H1 (cell line): ENCODE data around the gene VAMP4. TPM values are rescaled to one million over a fixed set of nuclear protein-coding genes. Genes with fewer than 3 reads are reported as not detected.

ENCODE experiments used
- CTCF ChIA-PET: fragments of 300-600 bp; sonication (Branson Sonifier 250); formaldehyde crosslinking; loops from one replicate; lab custom pipeline; 2021; ENCODE audit not compliant: partially characterized antibody; lab: Charles Lee
- POLR2A ChIA-PET: fragments of 300-600 bp; sonication (Branson Sonifier 250); formaldehyde crosslinking; loops from one replicate; lab custom pipeline; 2021; ENCODE audit warnings: inconsistent platforms; ENCODE audit not compliant: partially characterized antibody; lab: Charles Lee
- DNase-seq, 2 experiments: peaks; one replicate each; pipeline versions ENCODE4 v3.0.0 to v3.0.0-alpha.2; 2010 to 2022; ENCODE audit warnings: low spot score in 2 of 2, low read depth in 1 of 2, mixed read lengths in 1 of 2
- FAIRE-seq: peaks from 2 replicates; lab custom pipeline; 2011; peaks lifted over from hg19 to GRCh38; lab: Jason Lieb, UNC
- H2AFZ ChIP-seq: 2 replicates; pipeline ENCODE4 v1.8.1; 2012; ENCODE audit warnings: low read length, inconsistent platforms
- H2AK5ac ChIP-seq: 2 replicates; pipeline ENCODE4 v1.6.1; 2013; ENCODE audit warnings: low read depth, low read length
- H2BK120ac ChIP-seq: replicated peaks from 2 replicates; pipeline ENCODE3; 2013; ENCODE audit warnings: low read depth, low read length, inconsistent platforms
- H2BK12ac ChIP-seq: 2 replicates; pipeline ENCODE4 v1.6.1; 2013; ENCODE audit warnings: low read depth, low read length
- H2BK15ac ChIP-seq: 2 replicates; pipeline ENCODE4 v1.6.1; 2013; ENCODE audit warnings: low read length
- H2BK20ac ChIP-seq: 2 replicates; pipeline ENCODE4 v1.6.1; 2013; ENCODE audit warnings: low read length
- H2BK5ac ChIP-seq: 2 replicates; pipeline ENCODE4 v1.6.1; 2013; ENCODE audit warnings: low read depth, low read length
- H3K14ac ChIP-seq: 2 replicates; pipeline ENCODE4 v1.6.1; 2013; ENCODE audit warnings: inconsistent platforms; ENCODE audit not compliant: insufficient read length
- H3K18ac ChIP-seq: 2 replicates; pipeline ENCODE4 v1.6.1; 2013; ENCODE audit warnings: low read length; ENCODE audit errors: extremely low read depth
- H3K23ac ChIP-seq: 2 replicates; pipeline ENCODE4 v1.6.1; 2013; ENCODE audit warnings: inconsistent platforms; ENCODE audit not compliant: insufficient read length
- H3K23me2 ChIP-seq: 2 replicates; pipeline ENCODE4 v1.6.1; 2013; ENCODE audit warnings: low read depth, low read length
- H3K27ac ChIP-seq: 2 replicates; pipeline ENCODE4 v1.6.1; 2011; ENCODE audit warnings: low read depth, low read length, inconsistent platforms
- H3K27me3 ChIP-seq, 4 experiments: replicated peaks in 1 of 4; 1 replicate in 1 of 4; 2 replicates in 3 of 4; pipeline versions ENCODE4 v1.6.1 to v1.8.1; 2011 to 2013; ENCODE audit warnings: low read length in 3 of 4, mild to moderate bottlenecking in 3 of 4, inconsistent platforms in 2 of 4, mixed read lengths in 2 of 4, moderate library complexity in 1 of 4; ENCODE audit not compliant: control insufficient read depth in 3 of 4, insufficient read depth in 3 of 4; ENCODE audit errors: extremely low read depth in 1 of 4
- H3K36me3 ChIP-seq, 4 experiments: 2 replicates each; pipeline versions ENCODE4 v1.6.1 to v1.8.1; 2011 to 2013; ENCODE audit warnings: mild to moderate bottlenecking in 4 of 4, low read length in 3 of 4, moderate library complexity in 2 of 4, control low read depth in 1 of 4, inconsistent platforms in 1 of 4; ENCODE audit not compliant: insufficient read depth in 4 of 4, control insufficient read depth in 2 of 4
- H3K4ac ChIP-seq: replicated peaks from 2 replicates; pipeline ENCODE3; 2013; ENCODE audit warnings: low read length, low read depth, mixed read lengths, inconsistent platforms; ENCODE audit not compliant: insufficient read length
- H3K4me1 ChIP-seq, 4 experiments: replicated peaks in 1 of 4; 1 replicate in 1 of 4; 2 replicates in 3 of 4; pipeline versions ENCODE4 v1.6.1 to v1.8.1; 2011 to 2013; ENCODE audit warnings: low read length in 3 of 4, inconsistent platforms in 2 of 4, mixed read lengths in 1 of 4; ENCODE audit not compliant: insufficient read depth in 4 of 4, control insufficient read depth in 3 of 4
- H3K4me2 ChIP-seq, 2 experiments: 2 replicates each; pipeline versions ENCODE4 v1.6.1 to v1.8.1; 2011 to 2013; ENCODE audit warnings: low read depth in 2 of 2, low read length in 2 of 2, control low read depth in 1 of 2, inconsistent platforms in 1 of 2, mild to moderate bottlenecking in 1 of 2; ENCODE audit not compliant: insufficient read depth in 1 of 2
- H3K4me3 ChIP-seq, 4 experiments: fragments of 200-600, 300-600 bp in 1 of 4; sonication (generic), shearing (Covaris generic), sonication (Bioruptor Twin) in 1 of 4; 2 replicates each; pipeline versions ENCODE4 v1.5.1 to v1.8.1; 2011 to 2016; ENCODE audit warnings: low read length in 4 of 4, low read depth in 3 of 4, control low read depth in 2 of 4, inconsistent platforms in 2 of 4, mild to moderate bottlenecking in 2 of 4, mixed read lengths in 1 of 4, moderate library complexity in 1 of 4; ENCODE audit not compliant: insufficient read depth in 2 of 4; ENCODE audit errors: extremely low read depth in 1 of 4
- H3K56ac ChIP-seq: replicated peaks from 2 replicates; pipeline ENCODE3; 2013; ENCODE audit warnings: low read depth, mild to moderate bottlenecking, mixed read lengths, low read length, inconsistent platforms; ENCODE audit not compliant: insufficient read length
- H3K79me1 ChIP-seq: 2 replicates; pipeline ENCODE4 v1.6.1; 2013; ENCODE audit warnings: low read depth, low read length, control low read depth
- H3K79me2 ChIP-seq, 2 experiments: 2 replicates each; pipeline versions ENCODE4 v1.6.1 to v1.8.1; 2012 to 2013; ENCODE audit warnings: low read length in 2 of 2, mild to moderate bottlenecking in 2 of 2, inconsistent platforms in 1 of 2; ENCODE audit not compliant: insufficient read depth in 2 of 2, control insufficient read depth in 1 of 2
- H3K9ac ChIP-seq, 4 experiments: replicated peaks in 1 of 4; 1 replicate in 1 of 4; 2 replicates in 3 of 4; pipeline versions ENCODE4 v1.6.1 to v1.8.1; 2011 to 2013; ENCODE audit warnings: low read depth in 3 of 4, low read length in 3 of 4, control low read depth in 2 of 4, mild to moderate bottlenecking in 2 of 4, moderate library complexity in 2 of 4, inconsistent platforms in 1 of 4; ENCODE audit errors: extremely low read depth in 1 of 4
- H3K9me3 ChIP-seq, 2 experiments: 2 replicates each; pipeline versions ENCODE4 v1.6.1 to v1.8.1; 2012 to 2013; ENCODE audit warnings: mild to moderate bottlenecking in 2 of 2, moderate library complexity in 2 of 2, control low read depth in 1 of 2, inconsistent platforms in 1 of 2, low read depth in 1 of 2, low read length in 1 of 2, mixed read lengths in 1 of 2; ENCODE audit not compliant: insufficient read depth in 2 of 2
- H4K20me1 ChIP-seq, 2 experiments: replicated peaks in 1 of 2; 2 replicates each; pipeline versions ENCODE3 to v1.8.1; 2011 to 2013; ENCODE audit warnings: inconsistent platforms in 2 of 2, low read length in 2 of 2, mild to moderate bottlenecking in 1 of 2; ENCODE audit not compliant: insufficient read depth in 2 of 2, control insufficient read depth in 1 of 2
- H4K5ac ChIP-seq: 2 replicates; pipeline ENCODE4 v1.6.1; 2013; ENCODE audit warnings: low read length, low read depth, mixed read lengths, inconsistent platforms; ENCODE audit not compliant: insufficient read length
- H4K8ac ChIP-seq: 2 replicates; pipeline ENCODE4 v1.8.0; 2013; ENCODE audit warnings: mild to moderate bottlenecking, moderate library complexity, low read length, inconsistent platforms; ENCODE audit not compliant: insufficient read depth; ENCODE audit errors: extremely low read depth
- H4K91ac ChIP-seq: replicated peaks from 2 replicates; pipeline ENCODE3; 2013; ENCODE audit warnings: low read length, mixed read lengths, inconsistent platforms; ENCODE audit not compliant: insufficient read length
- CBX8 ChIP-seq: fragments of 300-800, 300-1000 bp; sonication (generic); IDR thresholded peaks from 2 replicates; pipeline ENCODE4 v1.7.1; 2016; ENCODE audit warnings: low read depth, low read length, borderline replicate concordance
- CEBPB ChIP-seq: IDR thresholded peaks from 2 replicates; pipeline ENCODE4 v1.6.1; 2012; ENCODE audit warnings: low read depth, low read length
- CTBP2 ChIP-seq: IDR thresholded peaks from 2 replicates; pipeline ENCODE4 v1.7.0; 2011; ENCODE audit warnings: borderline replicate concordance, mild to moderate bottlenecking, moderate library complexity, mixed read lengths, low read length; ENCODE audit not compliant: insufficient read depth, insufficient read length
- EP300 ChIP-seq, 2 experiments: IDR thresholded peaks; 1 replicate in 1 of 2; 2 replicates in 1 of 2; pipeline ENCODE4 v1.6.1; 2011 to 2012; ENCODE audit warnings: low read depth in 2 of 2, low read length in 2 of 2, mild to moderate bottlenecking in 2 of 2, borderline replicate concordance in 1 of 2, inconsistent platforms in 1 of 2, moderate library complexity in 1 of 2
- JUND ChIP-seq: IDR thresholded peaks from 2 replicates; pipeline ENCODE4 v1.6.1; 2011; ENCODE audit warnings: mild to moderate bottlenecking, improper control_type of control experiment, low read length
- KDM1A ChIP-seq: fragments of 200-600, 300-600 bp; sonication (generic); IDR thresholded peaks from 2 replicates; pipeline ENCODE4 v1.7.1; 2016; ENCODE audit warnings: mild to moderate bottlenecking, low read length, borderline replicate concordance
- KDM5A ChIP-seq: fragments of 200-600 bp; IDR thresholded peaks from 2 replicates; pipeline ENCODE4 v1.7.1; 2012; ENCODE audit warnings: mild to moderate bottlenecking, low read length, inconsistent platforms, mixed read lengths
- RBBP5 ChIP-seq: IDR thresholded peaks from 2 replicates; pipeline ENCODE4 v1.7.1; 2012; ENCODE audit warnings: low read depth, mild to moderate bottlenecking, inconsistent platforms, low read length, moderate library complexity, borderline replicate concordance
- SRF ChIP-seq: IDR thresholded peaks from 2 replicates; pipeline ENCODE4 v1.6.1; 2011; ENCODE audit warnings: mild to moderate bottlenecking, low read depth, low read length, moderate library complexity
- YY1 ChIP-seq: IDR thresholded peaks from 2 replicates; pipeline ENCODE4 v1.6.1; 2011; ENCODE audit warnings: low read depth, mild to moderate bottlenecking, low read length
- WGBS, 2 experiments: shearing (Covaris generic) in 1 of 2; methylation state at CpG; one replicate each; pipeline versions ENCODE4 v1.1.6 to v1.1.7; 2013 to 2015; ENCODE audit warnings: low lambda C conversion rate in 2 of 2, mixed read lengths in 2 of 2, inconsistent platforms in 1 of 2, low coverage in 1 of 2, missing lambda C conversion rate in 1 of 2; ENCODE audit not compliant: insufficient replicate concordance in 2 of 2, insufficient coverage in 1 of 2, insufficient read length in 1 of 2; ENCODE audit errors: extremely low coverage in 1 of 2, missing lambda C conversion rate in 1 of 2; 5-methylcytosine and 5-hydroxymethylcytosine counted together
- polyA plus RNA-seq, 7 experiments: library from polyadenylated mRNA; depleted of rRNA in 3 of 7; stranded (reverse) in 5 of 7; unstranded in 2 of 7; fragments of >200 nt in 5 of 7; fragments of 200-250 nt in 2 of 7; gene quantifications; 1 replicate in 5 of 7; 2 replicates in 1 of 7; 4 replicates in 1 of 7; pipeline versions ENCODE4 v1.2.1 to v1.2.3, GENCODE V29; 2011 to 2013; ENCODE audit warnings: missing spikeins in 2 of 7, mixed read lengths in 2 of 7
- total RNA-seq: library from RNA; stranded (reverse); fragmentation: NEBNext Ultra II Directional; extraction: Animal tissue kit (Norgen Biotek cat#: 25700); gene quantifications from 2 replicates; pipeline ENCODE4 v1.2.1, GENCODE V29; 2021

Gene VAMP4
- total and polyA plus RNA-seq, 2 of the 8 experiments (the other 6 are each of a cell fraction or from before 2014, with no cell fraction given), result 1.6 to 13.9 TPM

GRCh38 chr1:171668372-171668771, 73.5 kb downstream of the VAMP4 start:
- Histone ChIP-seq H2BK5ac (no peak overlapping the region), H4K5ac (no peak overlapping the region), H3K4ac (no peak overlapping the region), H3K4me1 (no peaks in the 10 kb centered on the region), H4K8ac (no peak overlapping the region; the same call in 1 of the 2 replicates), H3K79me1 (no peaks in the 10 kb centered on the region), H3K36me3 (no peaks in the 10 kb centered on the region), H3K79me2 (no peaks in the 10 kb centered on the region), H2AFZ (no peak overlapping the region), H2BK120ac (no peak overlapping the region), H3K9me3 (no peaks in the 10 kb centered on the region), H2BK20ac (no peak overlapping the region), H4K91ac (no peak overlapping the region), H3K14ac (no peak overlapping the region), H3K27ac (no peak overlapping the region), H3K9ac (no peak overlapping the region), H2BK12ac (no peak overlapping the region), H3K4me2 (no peak overlapping the region), H3K56ac (no peak overlapping the region), H2BK15ac (no peak overlapping the region), H4K20me1 (no peaks in the 10 kb centered on the region), H3K23ac (no peak overlapping the region), H3K23me2 (no peaks in the 10 kb centered on the region), H3K27me3 (no peaks in the 10 kb centered on the region), H3K4me3 (no peak overlapping the region), H3K18ac (no peak overlapping the region), H2AK5ac (no peak overlapping the region)
- WGBS, 2 experiments, result 81% methylated on average over 5 of the region's 5 CpGs; no CpG with 5 or more reads in 1 of the 2 experiments
- ChIA-PET CTCF (interaction anchor here (0.6 to 8.0 kb wide), 9 partner anchors 9 to 317 kb away, joined by 3 to 61 read pairs (median 3); partner anchors contain the start of gene METTL13), POLR2A (no interaction called here)
- FAIRE-seq, result no peak
- no peak for TF ChIP-seq CEBPB
- no peak for TF ChIP-seq CBX8
- no peak for TF ChIP-seq SRF
- TF ChIP-seq KDM1A, result no peak
- TF ChIP-seq YY1, result no peak
- no peak for TF ChIP-seq EP300 (IDR thresholded peaks at IDR 0.05; ENCODE audit: borderline replicate concordance in 1 of 2, low read depth in 2 of 2, low read length in 2 of 2)
- no peak for TF ChIP-seq CTBP2
- no peak for TF ChIP-seq JUND
- TF ChIP-seq KDM5A, result no peak
- no peak for TF ChIP-seq RBBP5
- DNase-seq, result no peak
